ENCODE measurements around the gene SLC17A4.

Gene SLC17A4

DNA sequence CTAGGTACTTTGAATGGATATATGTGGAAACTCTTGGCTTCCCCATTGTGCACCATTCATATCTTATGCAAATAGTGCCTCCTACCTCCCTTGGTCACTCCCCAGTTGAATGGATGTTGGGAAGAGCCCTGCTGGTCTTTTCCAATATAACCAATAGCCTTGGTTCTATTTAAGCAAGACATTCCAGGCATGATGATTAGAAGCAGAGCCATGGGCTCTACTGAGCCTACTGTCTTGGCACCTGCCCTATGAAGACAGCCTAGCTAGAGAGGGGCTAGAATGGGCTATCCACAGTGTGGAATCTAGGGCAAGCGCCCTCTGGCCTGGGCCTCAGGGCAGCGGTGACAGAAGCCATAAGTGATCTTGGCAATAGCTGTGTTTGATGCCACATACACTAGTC is 61.7 kb downstream of the SLC17A4 start:
- no peak for DNase-seq (ENCODE audit: low spot score)

DNA sequence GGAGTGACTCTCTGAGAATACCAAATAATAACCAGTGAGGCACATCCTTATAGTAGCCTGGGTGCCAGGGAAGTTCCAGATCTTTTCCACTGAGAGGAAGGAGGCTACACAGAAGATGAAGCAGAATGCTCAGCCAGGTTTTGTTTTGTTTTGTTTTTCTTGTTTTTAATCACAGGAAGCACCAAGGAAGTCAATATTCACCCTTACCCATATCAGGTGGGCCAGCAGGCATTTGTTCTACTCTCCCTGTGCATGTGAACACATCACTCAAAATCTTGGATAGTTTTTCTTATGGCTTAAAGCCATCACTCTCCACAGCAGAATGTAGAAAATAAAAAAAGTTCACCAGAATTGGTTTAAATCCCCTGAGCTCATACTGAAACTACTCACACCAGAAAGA is 66.8 kb downstream of the SLC17A4 start:
- no peak for DNase-seq (ENCODE audit: low spot score)

DNA sequence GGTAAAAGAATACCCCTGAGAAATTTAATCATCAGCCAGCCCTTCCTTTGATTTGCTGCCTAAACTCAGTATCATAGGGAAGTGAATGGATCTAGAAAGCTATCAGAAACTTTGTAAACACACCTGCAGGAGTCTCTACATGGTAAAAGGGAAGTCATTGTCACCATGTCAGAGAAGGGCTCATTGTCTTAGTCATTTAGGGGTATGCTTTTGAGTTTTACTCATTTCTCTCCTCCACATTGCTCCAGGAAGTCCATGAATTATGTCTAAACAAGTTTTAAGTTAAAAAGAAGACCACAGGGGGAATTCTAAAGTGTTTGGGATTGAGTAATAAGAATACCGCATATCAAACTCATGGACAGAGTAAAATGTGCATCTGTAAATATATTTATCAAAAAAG is 74.8 kb downstream of the SLC17A4 start:
- no peak for DNase-seq (ENCODE audit: low spot score)

GRCh38 chr6:25830458-25830857 is 75.9 kb downstream of the SLC17A4 start:
- no peak for DNase-seq (ENCODE audit: low spot score)
